Ishikawa (cell line): Measurements from ENCODE around the gene MRPL44.
A peak's percentile ranks its signal among the peaks of the same experiment; 100 is the strongest.

ENCODE experiments used
- CEBPB ChIP-seq: IDR thresholded peaks from 2 replicates; pipeline ENCODE4 v1.6.1; 2012
- CREB1 ChIP-seq: IDR thresholded peaks from 2 replicates; pipeline ENCODE4 v1.6.1; 2012; ENCODE audit warnings: low read depth
- EGR1 ChIP-seq: IDR thresholded peaks from 2 replicates; pipeline ENCODE4 v1.6.1; 2012
- EP300 ChIP-seq: IDR thresholded peaks from 2 replicates; pipeline ENCODE4 v1.6.1; 2012; ENCODE audit warnings: borderline replicate concordance
- FOXM1 ChIP-seq: IDR thresholded peaks from 2 replicates; pipeline ENCODE4 v1.6.1; 2012; ENCODE audit warnings: low read depth, borderline replicate concordance
- MAX ChIP-seq: IDR thresholded peaks from 2 replicates; pipeline ENCODE4 v1.6.1; 2012
- NFIC ChIP-seq: IDR thresholded peaks from 2 replicates; pipeline ENCODE4 v1.6.1; 2012
- RAD21 ChIP-seq: IDR thresholded peaks from 2 replicates; pipeline ENCODE4 v1.6.1; 2012; ENCODE audit warnings: low read depth
- REST ChIP-seq: IDR thresholded peaks from 2 replicates; pipeline ENCODE4 v1.6.1; 2012; ENCODE audit warnings: low read depth, mild to moderate bottlenecking
- TAF1 ChIP-seq: IDR thresholded peaks from 2 replicates; pipeline ENCODE4 v1.6.1; 2012; ENCODE audit warnings: low read depth, mild to moderate bottlenecking
- TCF12 ChIP-seq: IDR thresholded peaks from 2 replicates; pipeline ENCODE4 v1.6.1; 2012; ENCODE audit warnings: low read depth
- TEAD4 ChIP-seq: IDR thresholded peaks from 2 replicates; pipeline ENCODE4 v1.6.1; 2012
- USF1 ChIP-seq: IDR thresholded peaks from 2 replicates; pipeline ENCODE4 v1.6.1; 2012
- YY1 ChIP-seq: IDR thresholded peaks from 2 replicates; pipeline ENCODE4 v1.6.1; 2012; ENCODE audit warnings: low read depth
- ZBTB7A ChIP-seq: IDR thresholded peaks from 2 replicates; pipeline ENCODE4 v1.6.1; 2012; ENCODE audit warnings: low read depth

MRPL44 gene

GRCh38 chr2:223925106-223925505, 32.2 kb upstream of the MRPL44 start:
- TF ChIP-seq EGR1 (no peak), EP300 (no peak), FOXM1 (no peak), CEBPB (no peak), CREB1 (no peak), NFIC (no peak), MAX (no peak), RAD21 (no peak)

- TF ChIP-seq TCF12 (no peak), CEBPB (0 out of 2 replicates have a peak, but pooled peaks have one; percentile 11)
These were observed 28.9 kb upstream of the MRPL44 start for GRCh38 chr2:223928113-223929006.

DNA sequence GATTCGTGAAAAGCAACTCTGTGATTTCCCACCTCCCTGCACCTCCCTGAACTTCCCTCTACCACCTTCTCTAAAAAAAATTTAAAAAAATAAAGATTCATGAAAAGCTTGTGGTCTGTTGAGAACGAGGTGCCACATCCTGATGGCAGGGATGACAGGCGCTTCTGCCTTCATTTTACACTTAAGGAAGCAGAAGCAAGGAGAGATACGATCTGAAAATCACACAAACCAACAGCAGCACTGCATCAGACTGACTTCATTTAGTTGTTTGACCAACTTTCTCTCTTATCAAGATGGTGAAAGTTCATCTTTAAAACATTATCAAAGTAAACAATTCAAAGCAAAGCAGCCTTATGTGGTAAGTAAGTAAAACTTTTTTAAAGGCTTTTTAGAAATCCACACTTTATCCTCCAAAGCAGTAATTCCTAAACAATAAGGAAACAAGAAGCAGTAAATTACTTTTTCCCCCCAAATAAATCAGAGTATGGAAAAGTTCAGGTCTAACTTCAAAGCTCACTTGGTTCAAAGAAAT, 27.6 kb upstream of the MRPL44 start:
- no peak for TF ChIP-seq USF1
- no peak for TF ChIP-seq NFIC
- no peak for TF ChIP-seq TCF12
- TF ChIP-seq TEAD4 = no peak
- TF ChIP-seq FOXM1 = no peak

- TF ChIP-seq TCF12 (no peak), FOXM1 (no peak), USF1 (no peak), EGR1 (no peak), MAX (no peak), NFIC (no peak), CEBPB (no peak), YY1 (no peak), REST (no peak), ZBTB7A (no peak), CREB1 (no peak), RAD21 (no peak), TEAD4 (no peak), EP300 (no peak), TAF1 (no peak)
These were observed 26.9 kb upstream of the MRPL44 start for GRCh38 chr2:223930103-223930976.

DNA sequence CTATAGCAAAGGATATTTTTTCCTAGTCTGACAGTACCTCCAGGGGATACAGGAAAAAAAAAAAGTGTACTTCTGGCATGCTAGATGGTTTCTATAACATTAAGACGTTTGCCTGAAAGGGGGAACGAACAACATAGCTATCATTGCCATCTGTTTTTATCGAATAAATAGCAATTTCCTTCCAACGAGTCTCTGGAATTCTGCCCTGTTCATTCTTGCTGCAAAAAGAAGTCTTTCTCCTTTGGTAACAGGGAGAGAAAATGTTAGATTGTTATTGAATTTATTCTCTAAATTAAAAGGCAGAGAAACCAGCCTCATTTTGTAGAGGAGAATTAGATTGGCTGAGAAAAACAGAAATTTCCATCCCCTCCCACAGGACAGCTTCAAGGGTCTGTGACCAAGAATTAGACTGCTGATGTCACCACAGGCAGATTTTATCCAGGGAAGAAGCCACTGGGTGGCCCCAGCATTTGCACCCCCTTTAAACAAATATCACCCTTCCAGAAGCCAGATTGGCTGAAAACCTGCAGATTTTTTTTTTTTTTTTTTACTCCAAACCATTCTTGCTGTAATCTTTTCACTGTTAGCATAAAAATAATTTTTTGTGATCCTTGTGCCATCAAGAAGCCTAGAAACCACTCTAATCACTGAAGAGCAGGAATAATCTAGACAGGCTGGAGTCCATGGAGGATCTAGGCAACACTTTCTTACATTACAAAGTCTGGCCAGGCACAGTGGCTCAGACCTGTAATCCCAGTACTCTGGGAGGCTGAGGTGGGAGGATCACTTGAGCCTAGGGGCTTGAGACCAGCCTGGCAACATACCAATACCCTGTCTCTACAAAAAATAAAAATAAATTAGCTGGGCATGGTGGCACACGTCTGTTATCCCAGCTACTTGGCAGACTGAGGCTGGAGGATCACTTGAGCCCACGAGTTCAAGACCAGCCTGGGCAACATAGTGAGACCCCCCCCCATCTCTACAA, 24.2 kb upstream of the MRPL44 start:
- TF ChIP-seq TAF1 = no peak

DNA sequence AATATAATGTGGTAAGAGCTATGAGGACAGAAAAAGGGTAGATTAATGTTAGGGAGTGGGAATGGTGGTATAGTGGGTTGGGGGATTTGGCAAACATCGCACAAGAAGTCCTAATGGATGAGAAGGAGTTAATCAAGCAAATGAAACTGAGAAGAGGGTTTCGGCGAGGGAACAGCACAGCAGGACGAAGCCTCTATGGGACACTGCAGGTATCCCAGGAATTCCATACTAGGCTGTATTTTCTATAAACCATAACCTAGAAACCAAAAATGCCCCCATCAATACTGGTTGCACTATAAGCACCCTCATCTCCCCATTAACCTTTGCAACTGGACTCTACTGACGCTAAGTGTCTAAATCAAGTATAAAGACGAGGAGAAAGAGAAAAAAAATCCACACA, 22.4 kb upstream of the MRPL44 start:
- TF ChIP-seq TCF12 (no peak), EGR1 (no peak), ZBTB7A (no peak), RAD21 (no peak), USF1 (no peak), YY1 (no peak), TAF1 (no peak), CREB1 (no peak), NFIC (no peak), MAX (no peak), CEBPB (no peak), TEAD4 (no peak), EP300 (no peak), FOXM1 (no peak), REST (no peak)
